ENCODE results near the gene UNC13B. TPM values are rescaled to one million over a fixed set of nuclear protein-coding genes. Genes with fewer than 3 reads are reported as not detected.
A peak's percentile ranks its signal among the peaks of the same experiment; 100 is the strongest.
"Not testable (repeated sequence)": the region's sequence is repeated elsewhere in the genome, so short reads cannot be mapped to it uniquely, and the experiment has no call there.

Gene UNC13B
- total RNA-seq, 2 donors from 2014 or later = 1.00 to 1.1 TPM

GRCh38 chr9:35395076-35395705 is 233.4 kb downstream of the UNC13B start:
- Mint-ChIP-seq H3K27me3 (peaks cover 6 to 12% of the 10 kb centered on the region in 2 donors), H3K4me1 (ENCODE audit: low read depth in 2 of 2) (peaks cover 0 to 4% of the 10 kb centered on the region in 2 donors), H3K4me3 (no peak overlapping the region), H3K27ac (no peak overlapping the region), H3K9me3 (no peaks in the 10 kb centered on the region), H3K36me3 (no peaks in the 10 kb centered on the region)
- DNase-seq (ENCODE audit: low spot score) (no peak), ATAC-seq (no peak)

GRCh38 chr9:35395706-35396101 is 233.9 kb downstream of the UNC13B start:
- DNase-seq (ENCODE audit: low spot score) = no peak
- no peaks in the 10 kb centered on the region for H3K36me3 Mint-ChIP-seq
- no peak overlapping the region for H3K4me3 Mint-ChIP-seq
- no peaks in the 10 kb centered on the region for H3K9me3 Mint-ChIP-seq
- H3K4me1 Mint-ChIP-seq (ENCODE audit: low read depth in 2 of 2) = peaks cover 0 to 4% of the 10 kb centered on the region in 2 donors
- H3K27me3 Mint-ChIP-seq = peaks cover 6 to 16% of the 10 kb centered on the region in 2 donors
- H3K27ac Mint-ChIP-seq = no peak overlapping the region
- no peak for ATAC-seq

GRCh38 chr9:35396560-35397215 is 234.9 kb downstream of the UNC13B start:
- no peak overlapping the region for H3K4me3 Mint-ChIP-seq
- H3K4me1 Mint-ChIP-seq (ENCODE audit: low read depth in 2 of 2) = peaks cover 0 to 4% of the 10 kb centered on the region in 2 donors
- ATAC-seq = no peak
- no peaks in the 10 kb centered on the region for H3K9me3 Mint-ChIP-seq
- H3K27ac Mint-ChIP-seq = no peak overlapping the region
- DNase-seq (ENCODE audit: low spot score) = no peak
- no peaks in the 10 kb centered on the region for H3K36me3 Mint-ChIP-seq
- H3K27me3 Mint-ChIP-seq = peaks cover 8 to 17% of the 10 kb centered on the region in 2 donors

GRCh38 chr9:35397216-35397698 is 235.4 kb downstream of the UNC13B start:
- ATAC-seq (peak in 1 of 2 donors; percentile 22), DNase-seq (ENCODE audit: low spot score) (no peak)
- H3K27ac Mint-ChIP-seq = no peak overlapping the region

GRCh38 chr9:35397923-35398322 is 236.1 kb downstream of the UNC13B start:
- no peak for ATAC-seq
- DNase-seq (ENCODE audit: low spot score) = no peak
- Mint-ChIP-seq H3K27ac (no peak overlapping the region), H3K36me3 (no peaks in the 10 kb centered on the region), H3K9me3 (no peaks in the 10 kb centered on the region), H3K4me3 (no peak overlapping the region), H3K4me1 (ENCODE audit: low read depth in 2 of 2) (no peaks in the 10 kb centered on the region), H3K27me3 (peaks cover 11 to 16% of the 10 kb centered on the region in 2 donors)

More at GRCh38 chr9:35397216-35397698, 235.4 kb downstream of the UNC13B start:
- H3K4me3 Mint-ChIP-seq = no peak overlapping the region
- no peaks in the 10 kb centered on the region for H3K9me3 Mint-ChIP-seq
- peaks cover 11 to 16% of the 10 kb centered on the region in 2 donors for H3K27me3 Mint-ChIP-seq
- peaks cover 0 to 1% of the 10 kb centered on the region in 2 donors for H3K4me1 Mint-ChIP-seq (ENCODE audit: low read depth in 2 of 2)
- no peaks in the 10 kb centered on the region for H3K36me3 Mint-ChIP-seq

GRCh38 chr9:35398651-35399335 is 237.0 kb downstream of the UNC13B start:
- no peaks in the 10 kb centered on the region for H3K36me3 Mint-ChIP-seq
- ATAC-seq = no peak
- no peak overlapping the region for H3K4me3 Mint-ChIP-seq

GRCh38 chr9:35404865-35405264 is 243.1 kb downstream of the UNC13B start:
- Mint-ChIP-seq H3K4me3 (no peak overlapping the region), H3K9me3 (no peaks in the 10 kb centered on the region), H3K4me1 (ENCODE audit: low read depth in 2 of 2) (peaks cover 0 to 3% of the 10 kb centered on the region in 2 donors), H3K36me3 (no peaks in the 10 kb centered on the region), H3K27me3 (peaks cover 20 to 31% of the 10 kb centered on the region in 2 donors), H3K27ac (no peak overlapping the region)
- no peak for DNase-seq (ENCODE audit: low spot score)
- ATAC-seq = no peak

More at GRCh38 chr9:35398651-35399335, 237.0 kb downstream of the UNC13B start:
- H3K9me3 Mint-ChIP-seq = no peaks in the 10 kb centered on the region
- no peak overlapping the region for H3K27ac Mint-ChIP-seq
- H3K27me3 Mint-ChIP-seq = peaks cover 5 to 14% of the 10 kb centered on the region in 2 donors
- no peaks in the 10 kb centered on the region for H3K4me1 Mint-ChIP-seq (ENCODE audit: low read depth in 2 of 2)
- DNase-seq (ENCODE audit: low spot score) = no peak

GRCh38 chr9:35406183-35406959 is 244.6 kb downstream of the UNC13B start:
- peaks cover 0 to 3% of the 10 kb centered on the region in 2 donors for H3K4me1 Mint-ChIP-seq (ENCODE audit: low read depth in 2 of 2)
- H3K27me3 Mint-ChIP-seq = peaks cover 16 to 32% of the 10 kb centered on the region in 2 donors
- H3K9me3 Mint-ChIP-seq = no peaks in the 10 kb centered on the region
- H3K4me3 Mint-ChIP-seq = peak overlapping the region; percentile 42
- no peaks in the 10 kb centered on the region for H3K36me3 Mint-ChIP-seq
- no peak for DNase-seq (ENCODE audit: low spot score)
- ATAC-seq = peak; percentile 64 to 81
- H3K27ac Mint-ChIP-seq = peak overlapping the region in 1 of 2 donors; percentile 70

- Mint-ChIP-seq H3K36me3 (no peaks in the 10 kb centered on the region), H3K9me3 (no peaks in the 10 kb centered on the region), H3K27ac (no peak overlapping the region), H3K27me3 (peaks cover 23 to 42% of the 10 kb centered on the region in 2 donors), H3K4me1 (ENCODE audit: low read depth in 2 of 2) (peaks cover 0 to 3% of the 10 kb centered on the region in 2 donors), H3K4me3 (no peak overlapping the region)
- ATAC-seq (no peak), DNase-seq (ENCODE audit: low spot score) (no peak)
Observed at GRCh38 chr9:35407846-35408245, 246.0 kb downstream of the UNC13B start.

- not testable (repeated sequence) for DNase-seq (ENCODE audit: low spot score); H3K36me3 Mint-ChIP-seq; ATAC-seq; H3K4me1 Mint-ChIP-seq (ENCODE audit: low read depth in 2 of 2); H3K27ac Mint-ChIP-seq; H3K4me3 Mint-ChIP-seq; H3K9me3 Mint-ChIP-seq
- H3K27me3 Mint-ChIP-seq = peaks cover 23 to 54% of the 10 kb centered on the region in 2 donors
Observed at GRCh38 chr9:35409434-35409833, 247.6 kb downstream of the UNC13B start.

- no peaks in the 10 kb centered on the region for H3K4me1 Mint-ChIP-seq (ENCODE audit: low read depth in 2 of 2)
- ATAC-seq = no peak
- H3K36me3 Mint-ChIP-seq = no peaks in the 10 kb centered on the region
- no peak for DNase-seq (ENCODE audit: low spot score)
- H3K27ac Mint-ChIP-seq = no peak overlapping the region
- peaks cover 27 to 62% of the 10 kb centered on the region in 2 donors for H3K27me3 Mint-ChIP-seq
- no peaks in the 10 kb centered on the region for H3K9me3 Mint-ChIP-seq
- no peak overlapping the region for H3K4me3 Mint-ChIP-seq
Observed at GRCh38 chr9:35414889-35415288, 253.1 kb downstream of the UNC13B start.

- Mint-ChIP-seq H3K27ac (no peak overlapping the region), H3K9me3 (no peaks in the 10 kb centered on the region), H3K4me1 (ENCODE audit: low read depth in 2 of 2) (no peaks in the 10 kb centered on the region), H3K36me3 (no peaks in the 10 kb centered on the region), H3K27me3 (peaks cover 32 to 68% of the 10 kb centered on the region in 2 donors), H3K4me3 (no peak overlapping the region)
- ATAC-seq = no peak
- no peak for DNase-seq (ENCODE audit: low spot score)
Observed at GRCh38 chr9:35415402-35416097, 253.7 kb downstream of the UNC13B start.

GRCh38 chr9:35416098-35416427 is 254.3 kb downstream of the UNC13B start:
- H3K4me1 Mint-ChIP-seq (ENCODE audit: low read depth in 2 of 2) = no peaks in the 10 kb centered on the region
- no peaks in the 10 kb centered on the region for H3K9me3 Mint-ChIP-seq
- no peak overlapping the region for H3K4me3 Mint-ChIP-seq
- no peaks in the 10 kb centered on the region for H3K36me3 Mint-ChIP-seq
- DNase-seq (ENCODE audit: low spot score) = no peak
- peaks cover 35 to 71% of the 10 kb centered on the region in 2 donors for H3K27me3 Mint-ChIP-seq
- no peak overlapping the region for H3K27ac Mint-ChIP-seq
- no peak for ATAC-seq
